Caco-2 (cell line): ENCODE results near the gene ENDOG. TPM values are rescaled to one million over a fixed set of nuclear protein-coding genes. Genes with fewer than 3 reads are reported as not detected.
"Not testable (repeated sequence)": the region's sequence is repeated elsewhere in the genome, so short reads cannot be mapped to it uniquely, and the experiment has no call there.

Experiments
- BruUV-seq: library from RNA; stranded (reverse); fragments of 400-500 nt; replicated peaks from 2 replicates; lab custom pipeline; 2021; lab: Mats Ljungman, UMichigan
- CTCF ChIA-PET: fragments of 300-600 bp; sonication (Branson Sonifier 250); formaldehyde crosslinking; loops from one replicate; lab custom pipeline; 2022; ENCODE audit warnings: antibody characterized with exemption; lab: Charles Lee
- POLR2A ChIA-PET: fragments of 300-600 bp; sonication (Branson Sonifier 250); formaldehyde crosslinking; loops from one replicate; lab custom pipeline; 2022; ENCODE audit warnings: antibody characterized with exemption; lab: Charles Lee
- DNase-seq, 2 experiments: peaks; one replicate each; pipeline versions ENCODE4 v3.0.0 to v3.0.0-alpha.2; 2020 to 2022
- H3K27me3 ChIP-seq: replicated peaks from 2 replicates; pipeline ENCODE4 v1.6.0; 2011; ENCODE audit warnings: low read length; ENCODE audit not compliant: control insufficient read depth, insufficient read depth
- H3K36me3 ChIP-seq: 2 replicates; pipeline ENCODE4 v1.5.1; 2011; ENCODE audit warnings: low read length; ENCODE audit not compliant: control insufficient read depth, insufficient read depth
- H3K4me1 ChIP-seq: fragments of 250-450 bp; sonication (Bioruptor Pico); 2 replicates; pipeline ENCODE4 v1.5.1; 2020; ENCODE audit warnings: mild to moderate bottlenecking
- H3K4me3 ChIP-seq: 2 replicates; pipeline ENCODE4 v1.5.1; 2011; ENCODE audit warnings: low read depth, mild to moderate bottlenecking, control low read depth, low read length
- H3K9me3 ChIP-seq: fragments of 250-450 bp; sonication (Bioruptor Pico); 2 replicates; pipeline ENCODE4 v1.5.1; 2020; ENCODE audit warnings: mild to moderate bottlenecking, moderate library complexity
- H3K27ac Mint-ChIP-seq: one replicate; pipeline ENCODE4 v1.8.0; 2022; ENCODE audit warnings: mixed read lengths; ENCODE audit not compliant: unreplicated experiment
- H3K27me3 Mint-ChIP-seq: one replicate; pipeline ENCODE4 v1.8.0; 2022; ENCODE audit warnings: mixed read lengths; ENCODE audit not compliant: insufficient read depth, unreplicated experiment
- H3K36me3 Mint-ChIP-seq: one replicate; pipeline ENCODE4 v1.8.0; 2022; ENCODE audit warnings: mild to moderate bottlenecking, mixed read lengths; ENCODE audit not compliant: insufficient read depth, unreplicated experiment
- H3K4me1 Mint-ChIP-seq: one replicate; pipeline ENCODE4 v1.8.0; 2022; ENCODE audit warnings: low read depth, mixed read lengths; ENCODE audit not compliant: unreplicated experiment
- H3K4me3 Mint-ChIP-seq: one replicate; pipeline ENCODE4 v1.8.0; 2022; ENCODE audit warnings: mild to moderate bottlenecking, moderate library complexity, mixed read lengths; ENCODE audit not compliant: unreplicated experiment
- H3K9me3 Mint-ChIP-seq: one replicate; pipeline ENCODE4 v1.8.0; 2022; ENCODE audit warnings: mixed read lengths; ENCODE audit not compliant: unreplicated experiment
- CTCF ChIP-seq, 2 experiments: fragments of 200-600 bp in 1 of 2; IDR thresholded peaks; 1 replicate in 1 of 2; 2 replicates in 1 of 2; pipeline versions ENCODE4 v1.5.1 to v1.8.0; 2011 to 2022; ENCODE audit warnings: antibody characterized with exemption in 1 of 2, control low read depth in 1 of 2, inconsistent platforms in 1 of 2, low read depth in 1 of 2, low read length in 1 of 2, mild to moderate bottlenecking in 1 of 2, moderate library complexity in 1 of 2; ENCODE audit not compliant: insufficient read depth in 1 of 2, severe bottlenecking in 1 of 2, unreplicated experiment in 1 of 2
- intact Hi-C: fragments of 100-400 bp; cut with micrococcal nuclease; formaldehyde crosslinking; loops from one replicate; pipeline ENCODE4 v1.10.0; 2022; ENCODE audit not compliant: unreplicated experiment
- total RNA-seq: library from RNA; stranded (reverse); gene quantifications from 2 replicates; pipeline ENCODE4 v1.2.3, GENCODE V29; 2022

The ENDOG gene
- total RNA-seq, 1 experiment from 2014 or later: 30.0 TPM

- peaks cover 24% of the 10 kb centered on the region for H3K9me3 Mint-ChIP-seq
- intact Hi-C loops: loop anchor here (1.0 kb wide), 1 partner anchor 76 kb away; no protein-coding TSS in a partner anchor
- H3K4me1 ChIP-seq, H3K9me3 ChIP-seq, H3K4me3 Mint-ChIP-seq, H3K36me3 ChIP-seq, H3K27me3 Mint-ChIP-seq, BruUV-seq, H3K4me3 ChIP-seq, H3K36me3 Mint-ChIP-seq, H3K4me1 Mint-ChIP-seq, H3K27ac Mint-ChIP-seq, H3K27me3 ChIP-seq: not testable (repeated sequence)
- peak in 1 of 2 experiments; percentile 61 for DNase-seq
- TF ChIP-seq CTCF (IDR thresholded peaks at IDR 0.05; ENCODE audit: insufficient read depth in 1 of 2, low read depth in 1 of 2, low read length in 1 of 2, severe bottlenecking in 1 of 2, unreplicated experiment in 1 of 2): peak; percentile 43 to 70
- ChIA-PET POLR2A (interaction anchor here (0.5 kb wide), 1 partner anchor 90 kb away, joined by 7 read pairs; no protein-coding TSS in a partner anchor), CTCF (interaction anchor here (0.6 to 1.2 kb wide), 10 partner anchors 10 to 280 kb away, joined by 3 to 6 read pairs (median 3); partner anchors contain the start of gene ENDOG)
Measured at GRCh38 chr9:128851779-128852600, 33.7 kb downstream of the ENDOG start.

- H3K27ac Mint-ChIP-seq, H3K27me3 ChIP-seq, H3K4me1 ChIP-seq, H3K4me3 Mint-ChIP-seq, BruUV-seq, H3K36me3 Mint-ChIP-seq, H3K27me3 Mint-ChIP-seq, H3K4me1 Mint-ChIP-seq, H3K4me3 ChIP-seq, H3K36me3 ChIP-seq, POLR2A ChIA-PET, DNase-seq, H3K9me3 ChIP-seq: not testable (repeated sequence)
- intact Hi-C loops: loop anchor here (1.0 kb wide), 1 partner anchor 76 kb away; no protein-coding TSS in a partner anchor
- CTCF ChIA-PET: interaction anchor here (0.6 to 1.2 kb wide), 10 partner anchors 9 to 279 kb away, joined by 3 to 6 read pairs (median 3); partner anchors contain the start of gene ENDOG
- H3K9me3 Mint-ChIP-seq: peaks cover 19% of the 10 kb centered on the region
Measured at GRCh38 chr9:128852646-128853045, 34.3 kb downstream of the ENDOG start.

GRCh38 chr9:128854454-128854853, 36.2 kb downstream of the ENDOG start:
- POLR2A ChIA-PET: not testable (repeated sequence)

GRCh38 chr9:128858476-128858875, 40.2 kb downstream of the ENDOG start:
- H3K9me3 ChIP-seq, H3K36me3 ChIP-seq, BruUV-seq, H3K27me3 Mint-ChIP-seq, H3K4me1 Mint-ChIP-seq, H3K4me3 ChIP-seq, intact Hi-C loops, H3K36me3 Mint-ChIP-seq, DNase-seq, H3K4me3 Mint-ChIP-seq, H3K27ac Mint-ChIP-seq, POLR2A ChIA-PET, H3K27me3 ChIP-seq, H3K4me1 ChIP-seq, H3K9me3 Mint-ChIP-seq: not testable (repeated sequence)
- CTCF ChIA-PET: interaction anchor here (0.6 to 0.7 kb wide), 2 partner anchors 14 to 497 kb away, joined by 3 read pairs; no protein-coding TSS in a partner anchor

More at GRCh38 chr9:128854454-128854853, 36.2 kb downstream of the ENDOG start:
- H3K4me3 Mint-ChIP-seq, DNase-seq, H3K27ac Mint-ChIP-seq, H3K36me3 ChIP-seq, H3K36me3 Mint-ChIP-seq, H3K4me3 ChIP-seq, BruUV-seq, H3K4me1 Mint-ChIP-seq, intact Hi-C loops, H3K4me1 ChIP-seq, H3K9me3 ChIP-seq, H3K27me3 ChIP-seq, H3K27me3 Mint-ChIP-seq: not testable (repeated sequence)
- H3K9me3 Mint-ChIP-seq: peaks cover 15% of the 10 kb centered on the region
- CTCF ChIA-PET: interaction anchor here (1.0 kb wide), 1 partner anchor 74 kb away, joined by 3 read pairs; no protein-coding TSS in a partner anchor
